HepG2 (cell line): ENCODE results near the gene CHDH. TPM values are rescaled to one million over a fixed set of nuclear protein-coding genes. Genes with fewer than 3 reads are reported as not detected.
A peak's percentile ranks its signal among the peaks of the same experiment; 100 is the strongest.

ENCODE experiments used
- ATAD3A ChIP-seq: sonication (generic); formaldehyde crosslinking; IDR thresholded peaks from 2 replicates; pipeline ENCODE4 v1.4.0; 2020; ENCODE audit warnings: missing genetic modification reagents
- CC2D1A ChIP-seq: sonication (generic); formaldehyde crosslinking; IDR thresholded peaks from 2 replicates; pipeline ENCODE4 v1.8.1; 2023; ENCODE audit warnings: mild to moderate bottlenecking, missing genetic modification reagents
- CCDC6 ChIP-seq: sonication (generic); formaldehyde crosslinking; IDR thresholded peaks from 2 replicates; pipeline ENCODE4 v1.8.1; 2022; ENCODE audit warnings: mild to moderate bottlenecking, missing genetic modification reagents, moderate library complexity
- CHD2 ChIP-seq: IDR thresholded peaks from 2 replicates; pipeline ENCODE4 v1.6.1; 2011; ENCODE audit warnings: low read depth, low read length, improper control_type of control experiment
- FIP1L1 ChIP-seq: fragments of 200-400 bp; formaldehyde crosslinking; IDR thresholded peaks from 2 replicates; pipeline ENCODE4 v1.6.1; 2018; ENCODE audit warnings: low read depth, mild to moderate bottlenecking, low read length, moderate library complexity, borderline replicate concordance; ENCODE audit not compliant: insufficient read depth
- HNRNPK ChIP-seq: fragments of 200-400 bp; formaldehyde crosslinking; IDR thresholded peaks from 2 replicates; pipeline ENCODE4 v1.6.1; 2018; ENCODE audit warnings: low read length, low read depth, moderate library complexity, mild to moderate bottlenecking; ENCODE audit not compliant: poor library complexity, severe bottlenecking
- KLF16 ChIP-seq, 2 experiments: sonication (generic) in 1 of 2; formaldehyde crosslinking in 1 of 2; IDR thresholded peaks; 2 replicates each; pipeline versions ENCODE4 v1.6.1 to v1.8.0; 2016 to 2023; ENCODE audit warnings: missing genetic modification reagents in 2 of 2, missing compliant biosample characterization in 1 of 2
- MBD4 ChIP-seq: IDR thresholded peaks from 2 replicates; pipeline ENCODE4 v1.6.1; 2012; ENCODE audit warnings: low read length, inconsistent platforms, borderline replicate concordance
- NFIC ChIP-seq: IDR thresholded peaks from 2 replicates; pipeline ENCODE4 v1.6.1; 2012; ENCODE audit warnings: mild to moderate bottlenecking, low read length, inconsistent platforms
- NFYB ChIP-seq: sonication (generic); formaldehyde crosslinking; IDR thresholded peaks from 2 replicates; pipeline ENCODE4 v1.4.0; 2020; ENCODE audit warnings: missing genetic modification reagents
- NPAS2 ChIP-seq: sonication (generic); formaldehyde crosslinking; IDR thresholded peaks from 2 replicates; pipeline ENCODE4 v1.8.0; 2022; ENCODE audit warnings: mild to moderate bottlenecking, missing genetic modification reagents, borderline replicate concordance
- RARA ChIP-seq: IDR thresholded peaks from 2 replicates; pipeline ENCODE4 v1.6.1; 2016; ENCODE audit warnings: missing genetic modification reagents, missing compliant biosample characterization
- TARDBP ChIP-seq: sonication (generic); formaldehyde crosslinking; IDR thresholded peaks from 2 replicates; pipeline ENCODE4 v1.8.0; 2022; ENCODE audit warnings: mild to moderate bottlenecking, missing genetic modification reagents
- TCF7 ChIP-seq: sonication (generic); IDR thresholded peaks from 2 replicates; pipeline ENCODE4 v1.6.1; 2016; ENCODE audit warnings: antibody characterized with exemption, low read depth
- ZNF224 ChIP-seq: sonication (generic); formaldehyde crosslinking; IDR thresholded peaks from 2 replicates; pipeline ENCODE4 v1.5.0; 2020; ENCODE audit warnings: mild to moderate bottlenecking, missing genetic modification reagents
- ZNF251 ChIP-seq: sonication (generic); formaldehyde crosslinking; IDR thresholded peaks from 2 replicates; pipeline ENCODE4 v1.9.0; 2021; ENCODE audit warnings: mild to moderate bottlenecking, missing genetic modification reagents
- ZNF605 ChIP-seq: sonication (generic); formaldehyde crosslinking; IDR thresholded peaks from 2 replicates; pipeline ENCODE4 v1.8.0; 2022; ENCODE audit warnings: mild to moderate bottlenecking, missing genetic modification reagents
- ZNF879 ChIP-seq: sonication (generic); formaldehyde crosslinking; IDR thresholded peaks from 2 replicates; pipeline ENCODE4 v1.8.1; 2023; ENCODE audit warnings: missing genetic modification reagents
- polyA plus RNA-seq, 8 experiments: library from polyadenylated mRNA; depleted of rRNA in 3 of 8; stranded (reverse) in 7 of 8; unstranded in 1 of 8; fragments of >200 nt; fragmentation: Illumina TruSeq in 4 of 8; extraction: Trizol in 4 of 8; gene quantifications; 2 replicates each; pipeline versions ENCODE4 v1.2.1 to v1.2.3, GENCODE V29; 2011 to 2016; ENCODE audit warnings: low read depth in 4 of 8, missing spikeins in 1 of 8, mixed read lengths in 1 of 8; ENCODE audit not compliant: insufficient read depth in 1 of 8
- total RNA-seq, 5 experiments: library from RNA; depleted of rRNA; stranded (reverse); fragments of >200 nt; fragmentation: Illumina TruSeq; extraction: Trizol; gene quantifications; 2 replicates each; pipeline ENCODE4 v1.2.3, GENCODE V29; 2016; ENCODE audit warnings: low read depth in 1 of 5
- TF ChIP-seq, protein P1 (sequence below), 2 experiments: sonication (generic) in 1 of 2; formaldehyde crosslinking in 1 of 2; IDR thresholded peaks; 2 replicates each; pipeline versions ENCODE4 v1.5.1 to v1.6.1; 2011 to 2020; ENCODE audit warnings: borderline replicate concordance in 1 of 2, low read depth in 1 of 2, low read length in 1 of 2, mild to moderate bottlenecking in 1 of 2, missing genetic modification reagents in 1 of 2, moderate library complexity in 1 of 2
- TF ChIP-seq, protein P2 (sequence below): sonication (generic); formaldehyde crosslinking; IDR thresholded peaks from 2 replicates; pipeline ENCODE4 v1.4.0; 2020; ENCODE audit warnings: missing genetic modification reagents
- TF ChIP-seq, protein P3 (sequence below): sonication (generic); formaldehyde crosslinking; IDR thresholded peaks from 2 replicates; pipeline ENCODE4 v1.4.0; 2020; ENCODE audit warnings: missing genetic modification reagents
- TF ChIP-seq, protein P4 (sequence below): IDR thresholded peaks from 2 replicates; pipeline ENCODE4 v1.6.1; 2016

Gene CHDH
- total and polyA plus RNA-seq, 2 of the 13 experiments (the other 11 are each of a cell fraction or from before 2014, with no cell fraction given): 28.1 to 48.9 TPM

DNA sequence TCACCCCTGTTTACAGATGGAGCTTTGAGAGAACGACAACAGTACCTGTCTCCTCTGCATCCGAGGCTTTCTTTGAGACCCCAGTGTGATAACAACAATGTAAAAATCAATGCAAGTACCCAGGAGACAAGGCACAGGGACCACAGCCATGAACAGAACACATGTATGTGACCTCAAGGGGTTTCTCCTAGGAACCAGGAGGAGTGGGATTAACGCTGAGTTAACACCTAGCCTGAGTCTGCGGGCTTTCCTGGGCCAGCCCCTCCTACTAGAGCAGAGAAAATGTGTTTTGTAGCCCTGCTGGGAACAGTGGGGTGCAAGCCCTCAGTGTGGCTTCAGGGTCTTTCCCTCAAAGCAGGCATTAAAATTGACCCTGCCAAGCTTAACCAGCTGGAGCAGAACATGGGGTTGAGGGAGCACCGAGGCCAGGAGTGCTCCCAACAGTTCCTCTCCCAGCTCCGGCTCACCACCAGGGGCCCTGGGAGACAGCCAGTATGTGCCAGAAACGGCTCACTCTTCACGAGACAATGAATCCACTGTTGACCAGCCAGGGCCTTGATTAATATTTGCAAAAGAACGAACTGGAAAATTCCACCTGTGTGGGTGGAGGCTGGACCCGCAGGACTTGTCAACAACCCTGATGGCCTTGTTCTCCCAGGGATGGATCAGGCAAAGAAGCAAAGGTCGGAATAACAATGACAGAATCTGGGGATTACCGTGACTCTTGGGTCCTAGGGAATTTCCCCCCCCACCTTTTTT is 3.6 kb downstream of the CHDH start (continued):
- TF ChIP-seq, protein P1, sequence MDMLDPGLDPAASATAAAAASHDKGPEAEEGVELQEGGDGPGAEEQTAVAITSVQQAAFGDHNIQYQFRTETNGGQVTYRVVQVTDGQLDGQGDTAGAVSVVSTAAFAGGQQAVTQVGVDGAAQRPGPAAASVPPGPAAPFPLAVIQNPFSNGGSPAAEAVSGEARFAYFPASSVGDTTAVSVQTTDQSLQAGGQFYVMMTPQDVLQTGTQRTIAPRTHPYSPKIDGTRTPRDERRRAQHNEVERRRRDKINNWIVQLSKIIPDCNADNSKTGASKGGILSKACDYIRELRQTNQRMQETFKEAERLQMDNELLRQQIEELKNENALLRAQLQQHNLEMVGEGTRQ (IDR thresholded peaks at IDR 0.05; ENCODE audit: low read depth, low read length): no peak
- TF ChIP-seq, protein P1 (CRISPR knock-in tag; IDR thresholded peaks at IDR 0.05; ENCODE audit: borderline replicate concordance): no peak
- TF ChIP-seq NFIC (peak; percentile 87; the same call in 1 of the 2 replicates), NFYB (CRISPR knock-in tag) (no peak), RARA (CRISPR knock-in tag) (peak; percentile 74), KLF16 (CRISPR knock-in tag; IDR thresholded peaks at IDR 0.05) (peak in 1 of 2 experiments; percentile 40; a peak in 2 of 4 replicates), CHD2 (no peak), CC2D1A (CRISPR knock-in tag) (no peak), ZNF251 (no peak), MBD4 (no peak), ATAD3A (CRISPR knock-in tag) (no peak), TCF7 (peak; percentile 32; the same call in 1 of the 2 replicates), TARDBP (CRISPR knock-in tag) (no peak; the same call in 1 of the 2 replicates), ZNF224 (CRISPR knock-in tag) (no peak; the same call in 1 of the 2 replicates), NPAS2 (CRISPR knock-in tag) (no peak), ZNF605 (CRISPR knock-in tag) (peak; percentile 78), HNRNPK (no peak), ZNF879 (CRISPR knock-in tag) (no peak), FIP1L1 (no peak), CCDC6 (CRISPR knock-in tag) (peak; percentile 30; the same call in 1 of the 2 replicates)
- TF ChIP-seq, protein P2, sequence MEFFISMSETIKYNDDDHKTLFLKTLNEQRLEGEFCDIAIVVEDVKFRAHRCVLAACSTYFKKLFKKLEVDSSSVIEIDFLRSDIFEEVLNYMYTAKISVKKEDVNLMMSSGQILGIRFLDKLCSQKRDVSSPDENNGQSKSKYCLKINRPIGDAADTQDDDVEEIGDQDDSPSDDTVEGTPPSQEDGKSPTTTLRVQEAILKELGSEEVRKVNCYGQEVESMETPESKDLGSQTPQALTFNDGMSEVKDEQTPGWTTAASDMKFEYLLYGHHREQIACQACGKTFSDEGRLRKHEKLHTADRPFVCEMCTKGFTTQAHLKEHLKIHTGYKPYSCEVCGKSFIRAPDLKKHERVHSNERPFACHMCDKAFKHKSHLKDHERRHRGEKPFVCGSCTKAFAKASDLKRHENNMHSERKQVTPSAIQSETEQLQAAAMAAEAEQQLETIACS (CRISPR knock-in tag): 0 out of 2 replicates have a peak, but pooled peaks have one; percentile 38
- TF ChIP-seq, protein P3, sequence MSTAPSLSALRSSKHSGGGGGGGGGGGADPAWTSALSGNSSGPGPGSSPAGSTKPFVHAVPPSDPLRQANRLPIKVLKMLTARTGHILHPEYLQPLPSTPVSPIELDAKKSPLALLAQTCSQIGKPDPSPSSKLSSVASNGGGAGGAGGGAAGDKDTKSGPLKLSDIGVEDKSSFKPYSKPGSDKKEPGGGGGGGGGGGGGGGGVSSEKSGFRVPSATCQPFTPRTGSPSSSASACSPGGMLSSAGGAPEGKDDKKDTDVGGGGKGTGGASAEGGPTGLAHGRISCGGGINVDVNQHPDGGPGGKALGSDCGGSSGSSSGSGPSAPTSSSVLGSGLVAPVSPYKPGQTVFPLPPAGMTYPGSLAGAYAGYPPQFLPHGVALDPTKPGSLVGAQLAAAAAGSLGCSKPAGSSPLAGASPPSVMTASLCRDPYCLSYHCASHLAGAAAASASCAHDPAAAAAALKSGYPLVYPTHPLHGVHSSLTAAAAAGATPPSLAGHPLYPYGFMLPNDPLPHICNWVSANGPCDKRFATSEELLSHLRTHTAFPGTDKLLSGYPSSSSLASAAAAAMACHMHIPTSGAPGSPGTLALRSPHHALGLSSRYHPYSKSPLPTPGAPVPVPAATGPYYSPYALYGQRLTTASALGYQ (CRISPR knock-in tag): peak; percentile 78; the same call in 1 of the 2 replicates
- TF ChIP-seq, protein P4, sequence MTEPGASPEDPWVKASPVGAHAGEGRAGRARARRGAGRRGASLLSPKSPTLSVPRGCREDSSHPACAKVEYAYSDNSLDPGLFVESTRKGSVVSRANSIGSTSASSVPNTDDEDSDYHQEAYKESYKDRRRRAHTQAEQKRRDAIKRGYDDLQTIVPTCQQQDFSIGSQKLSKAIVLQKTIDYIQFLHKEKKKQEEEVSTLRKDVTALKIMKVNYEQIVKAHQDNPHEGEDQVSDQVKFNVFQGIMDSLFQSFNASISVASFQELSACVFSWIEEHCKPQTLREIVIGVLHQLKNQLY: peak; percentile 67; the same call in 1 of the 2 replicates
